ENCODE measurements around the gene BTBD9. TPM values are rescaled to one million over a fixed set of nuclear protein-coding genes. Genes with fewer than 3 reads are reported as not detected.

Gene BTBD9
- total RNA-seq, 1 experiment from 2014 or later, result 8.9 TPM

DNA sequence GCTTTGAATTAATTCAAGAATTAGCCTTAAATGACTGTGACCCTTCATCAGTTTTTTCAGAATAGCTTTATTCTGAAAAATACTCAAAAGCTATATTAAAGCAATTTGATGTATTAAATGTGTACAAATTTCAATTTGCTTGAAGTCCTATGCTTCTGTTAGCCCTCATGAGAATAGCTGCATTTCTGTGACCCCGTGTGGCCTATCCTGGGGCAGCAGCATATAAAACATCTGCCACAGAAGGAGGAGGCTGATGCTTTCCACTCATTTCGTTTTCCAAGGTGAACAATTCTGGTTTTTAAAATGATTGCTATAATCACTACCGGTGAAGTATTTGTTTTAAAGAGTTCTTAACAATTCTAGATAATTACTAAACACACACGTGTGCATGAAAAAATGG, 360.3 kb downstream of the BTBD9 start:
- Histone ChIP-seq H3K9ac (ENCODE audit: extremely low read depth, insufficient read length, low read length) (no peak overlapping the region), H3K79me1 (ENCODE audit: insufficient read depth, low read depth, low read length, poor library complexity, severe bottlenecking) (no peaks in the 10 kb centered on the region), H3K23me2 (ENCODE audit: insufficient read length, low read depth, low read length, poor library complexity, severe bottlenecking) (no peaks in the 10 kb centered on the region), H4K5ac (ENCODE audit: insufficient read length, low read depth, low read length) (no peak overlapping the region), H2BK5ac (ENCODE audit: insufficient read length, low read length) (no peak overlapping the region), H2AK5ac (ENCODE audit: insufficient read length, low read length) (no peak overlapping the region), H3K4me1 (ENCODE audit: insufficient read depth, low read length) (peaks cover 6% of the 10 kb centered on the region; the same call in 1 of the 2 replicates), H3K18ac (ENCODE audit: insufficient read length, low read depth, low read length) (no peak overlapping the region), H4K91ac (ENCODE audit: insufficient read length, low read depth, low read length) (no peak overlapping the region), H3K14ac (ENCODE audit: insufficient read depth, low read length) (no peak overlapping the region), H2BK20ac (ENCODE audit: low read depth, low read length, poor library complexity, severe bottlenecking) (no peak overlapping the region), H3K4ac (ENCODE audit: low read depth, low read length) (no peak overlapping the region), H2AFZ (ENCODE audit: low read length) (no peak overlapping the region), H3K27ac (ENCODE audit: insufficient read length, low read depth, low read length) (no peak overlapping the region), H2BK12ac (ENCODE audit: insufficient read length, low read depth, low read length) (no peak overlapping the region), H3K9me3 (ENCODE audit: control insufficient read depth, low read depth, low read length) (no peaks in the 10 kb centered on the region), H4K8ac (replicated peaks; ENCODE audit: insufficient read length, low read depth, low read length) (no peak overlapping the region), H2BK120ac (ENCODE audit: low read depth, low read length, poor library complexity, severe bottlenecking) (no peak overlapping the region), H3K27me3 (ENCODE audit: insufficient read depth, low read length) (no peaks in the 10 kb centered on the region), H3T11ph (ENCODE audit: low read length) (no peak overlapping the region), H3K79me2 (ENCODE audit: insufficient read depth, low read length) (no peaks in the 10 kb centered on the region), H4K20me1 (ENCODE audit: control insufficient read depth, insufficient read depth, insufficient read length) (no peaks in the 10 kb centered on the region), H3K23ac (ENCODE audit: insufficient read length, low read depth, low read length) (no peak overlapping the region), H2BK15ac (ENCODE audit: low read depth, low read length) (no peak overlapping the region), H3K4me2 (ENCODE audit: insufficient read depth, insufficient read length, low read length) (no peak overlapping the region), H3K56ac (ENCODE audit: insufficient read length, low read depth, low read length) (no peak overlapping the region)
- H3K27me3 Mint-ChIP-seq (ENCODE audit: low read depth), result no peaks in the 10 kb centered on the region
- H3K4me3 Mint-ChIP-seq, result no peak overlapping the region
- H3K4me1 Mint-ChIP-seq, result peaks cover 21 to 23% of the 10 kb centered on the region in 2 experiments
- H3K9me3 Mint-ChIP-seq, result no peaks in the 10 kb centered on the region
- WGBS (ENCODE audit: extremely low coverage, insufficient read length, low lambda C conversion rate), result no CpG with 5 or more reads among the region's 4 CpGs
- peak overlapping the region in 1 of 3 experiments; percentile 31; a peak in 1 of 7 replicates for H3K27ac Mint-ChIP-seq
- H3K36me3 Mint-ChIP-seq (ENCODE audit: insufficient read depth in 1 of 3, low read depth in 3 of 3), result no peaks in the 10 kb centered on the region
- peak; percentile 36; the same call in 2 of the 3 replicates for TF ChIP-seq CTCF (conservative IDR thresholded peaks at IDR 0.05)
- no peak for DNase-seq

All from H9 (cell line).